ENCODE data around the gene LGI4. TPM values are rescaled to one million over a fixed set of nuclear protein-coding genes. Genes with fewer than 3 reads are reported as not detected.

Gene LGI4
- total RNA-seq, 1 experiment from 2014 or later = not detected

- no peak for DNase-seq (ENCODE audit: low read depth)
Observed at GRCh38 chr19:35087393-35087792, 47.5 kb downstream of the LGI4 start.

GRCh38 chr19:35086455-35086854, 48.4 kb downstream of the LGI4 start:
- DNase-seq (ENCODE audit: low read depth) = no peak

GRCh38 chr19:35085947-35086346, 48.9 kb downstream of the LGI4 start:
- no peak for DNase-seq (ENCODE audit: low read depth)

GRCh38 chr19:35084509-35084762, 50.4 kb downstream of the LGI4 start:
- DNase-seq (ENCODE audit: low read depth) = no peak

- no peak for DNase-seq (ENCODE audit: low read depth)
Observed at GRCh38 chr19:35083691-35084508, 51.0 kb downstream of the LGI4 start.

GRCh38 chr19:35081201-35081600, 53.7 kb downstream of the LGI4 start:
- DNase-seq (ENCODE audit: low read depth) = no peak

- no peak for DNase-seq (ENCODE audit: low read depth)
Observed at GRCh38 chr19:35080613-35081170, 54.2 kb downstream of the LGI4 start.

GRCh38 chr19:35079826-35080225, 55.0 kb downstream of the LGI4 start:
- no peak for DNase-seq (ENCODE audit: low read depth)

GRCh38 chr19:35077411-35078223, 57.2 kb downstream of the LGI4 start:
- DNase-seq (ENCODE audit: low read depth) = no peak

GRCh38 chr19:35076657-35077056, 58.2 kb downstream of the LGI4 start:
- DNase-seq (ENCODE audit: low read depth) = no peak

- no peak for DNase-seq (ENCODE audit: low read depth)
Observed at GRCh38 chr19:35076026-35076370, 58.9 kb downstream of the LGI4 start.

GRCh38 chr19:35075202-35076025, 59.4 kb downstream of the LGI4 start:
- DNase-seq (ENCODE audit: low read depth) = no peak

Other genes starting within 250 kb of the LGI4 start
- gene ZNF30, start 208.2 kb downstream of the LGI4 start, total RNA-seq (2014; rRNA removed; shearing (Covaris generic)) = 2.6 and 3.5 TPM in 2 replicates
- gene ZNF792, start 170.8 kb downstream of the LGI4 start, total RNA-seq (2014; rRNA removed; shearing (Covaris generic)) = 8.0 and 8.6 TPM in 2 replicates
- 9.8 and 21.5 TPM in 2 replicates for gene GRAMD1A, start 134.7 kb downstream of the LGI4 start, total RNA-seq (2014; rRNA removed; shearing (Covaris generic))
- 12.5 and 12.8 TPM in 2 replicates for gene SCN1B, start 104.6 kb downstream of the LGI4 start, total RNA-seq (2014; rRNA removed; shearing (Covaris generic))
- gene HPN, start 93.3 kb downstream of the LGI4 start, total RNA-seq (2014; rRNA removed; shearing (Covaris generic)) = not detected in 2 replicates
- gene FXYD3, start 19.2 kb downstream of the LGI4 start, total RNA-seq (2014; rRNA removed; shearing (Covaris generic)) = 0.64 TPM in 1 of 2 replicates, not detected in the other
- gene FXYD1, start 3.8 kb upstream of the LGI4 start, total RNA-seq (2014; rRNA removed; shearing (Covaris generic)) = not detected in 2 replicates
- not detected in 2 replicates for gene FXYD7, start 8.2 kb upstream of the LGI4 start, total RNA-seq (2014; rRNA removed; shearing (Covaris generic))
- gene FXYD5, start 19.7 kb upstream of the LGI4 start, total RNA-seq (2014; rRNA removed; shearing (Covaris generic)) = 183 and 256 TPM in 2 replicates
- gene FAM187B, start 93.7 kb upstream of the LGI4 start, total RNA-seq (2014; rRNA removed; shearing (Covaris generic)) = not detected in 2 replicates
- gene LSR, start 113.9 kb upstream of the LGI4 start, total RNA-seq (2014; rRNA removed; shearing (Covaris generic)) = 0.07 TPM in 1 of 2 replicates, not detected in the other
- 38.6 and 66.5 TPM in 2 replicates for gene USF2, start 133.9 kb upstream of the LGI4 start, total RNA-seq (2014; rRNA removed; shearing (Covaris generic))
- not detected in 2 replicates for gene HAMP, start 147.5 kb upstream of the LGI4 start, total RNA-seq (2014; rRNA removed; shearing (Covaris generic))
- gene MAG, start 157.1 kb upstream of the LGI4 start, total RNA-seq (2014; rRNA removed; shearing (Covaris generic)) = not detected in 2 replicates
- 1.5 TPM in 1 of 2 replicates, not detected in the other for gene CD22, start 194.1 kb upstream of the LGI4 start, total RNA-seq (2014; rRNA removed; shearing (Covaris generic))
- gene FFAR1, start 212.8 kb upstream of the LGI4 start, total RNA-seq (2014; rRNA removed; shearing (Covaris generic)) = not detected in 2 replicates
- not detected in 2 replicates for gene FFAR3, start 223.4 kb upstream of the LGI4 start, total RNA-seq (2014; rRNA removed; shearing (Covaris generic))
- not detected in 2 replicates for gene GPR42, start 236.0 kb upstream of the LGI4 start, total RNA-seq (2014; rRNA removed; shearing (Covaris generic))